T-cell (primary cell): Measurements from ENCODE around the gene PPP1R26. TPM values are rescaled to one million over a fixed set of nuclear protein-coding genes. Genes with fewer than 3 reads are reported as not detected.
"Not testable (repeated sequence)": the region's sequence is repeated elsewhere in the genome, so short reads cannot be mapped to it uniquely, and the experiment has no call there.

Experiments used
- ATAC-seq, 4 experiments: fragments of 200-7000 bp in 3 of 4; fragments of 150-1000 bp in 1 of 4; cut with Tn5 transposase; replicated peaks in 1 of 4; 1 replicate in 3 of 4; 2 replicates in 1 of 4; pipeline ENCODE4 v1.10.0; 2021; ENCODE audit warnings: moderate library complexity in 3 of 4, mild to moderate bottlenecking in 2 of 4, moderate number of reproducible peaks in 1 of 4
- CTCF ChIA-PET, 2 donors: fragments of 300-600 bp; sonication (Branson Sonifier 250); formaldehyde crosslinking; loops; one replicate each; lab custom pipeline; 2022; ENCODE audit warnings: antibody characterized with exemption in 2 of 2; lab: Charles Lee
- POLR2A ChIA-PET, 2 donors: fragments of 300-600 bp; sonication (Branson Sonifier 250); formaldehyde crosslinking; loops; one replicate each; lab custom pipeline; 2022; ENCODE audit warnings: antibody characterized with exemption in 2 of 2; lab: Charles Lee
- DNase-seq, 35 experiments: peaks; one replicate each; pipeline versions ENCODE4 v3.0.0 to v3.0.0-alpha.2; 2013 to 2023
- H3K27ac ChIP-seq: one replicate; pipeline ENCODE4 v1.5.1; 2013; ENCODE audit warnings: low read length
- H3K27me3 ChIP-seq, 2 experiments: replicated peaks in 1 of 2; 1 replicate in 1 of 2; 2 replicates in 1 of 2; pipeline versions ENCODE4 v1.6.1 to v1.7.0; 2013; ENCODE audit warnings: low read length in 1 of 2, mixed read lengths in 1 of 2; ENCODE audit not compliant: control insufficient read depth in 2 of 2, insufficient read depth in 2 of 2; ENCODE audit errors: extremely low read depth in 1 of 2
- H3K36me3 ChIP-seq, 2 donors: 1 replicate in 1 of 2; 2 replicates in 1 of 2; pipeline versions ENCODE4 v1.6.1 to v1.7.0; 2013; ENCODE audit warnings: low read length in 1 of 2; ENCODE audit not compliant: control insufficient read depth in 2 of 2, insufficient read depth in 1 of 2; ENCODE audit errors: extremely low read depth in 1 of 2
- H3K4me1 ChIP-seq, 2 experiments: 1 replicate in 1 of 2; 2 replicates in 1 of 2; pipeline versions ENCODE4 v1.6.1 to v1.7.0; 2013; ENCODE audit warnings: low read length in 2 of 2, mixed read lengths in 1 of 2; ENCODE audit not compliant: insufficient read depth in 2 of 2, control insufficient read depth in 1 of 2; ENCODE audit errors: extremely low read depth in 1 of 2
- H3K4me3 ChIP-seq, 2 donors: 1 replicate in 1 of 2; 2 replicates in 1 of 2; pipeline versions ENCODE4 v1.5.1 to v1.7.0; 2013; ENCODE audit warnings: mild to moderate bottlenecking in 2 of 2, low read length in 1 of 2, moderate library complexity in 1 of 2; ENCODE audit not compliant: control insufficient read depth in 1 of 2; ENCODE audit errors: extremely low read depth in 1 of 2
- H3K9me3 ChIP-seq: 2 replicates; pipeline ENCODE4 v1.7.0; 2013
- H3K27ac Mint-ChIP-seq, 2 donors: one replicate each; pipeline ENCODE4 v1.8.0; 2020 to 2021; ENCODE audit warnings: mild to moderate bottlenecking in 2 of 2, mixed read lengths in 2 of 2
- H3K27me3 Mint-ChIP-seq, 2 donors: one replicate each; pipeline ENCODE4 v1.8.0; 2021 to 2022; ENCODE audit warnings: mixed read lengths in 2 of 2
- H3K36me3 Mint-ChIP-seq: one replicate; pipeline ENCODE4 v1.8.0; 2021; ENCODE audit warnings: mixed read lengths
- H3K4me1 Mint-ChIP-seq, 3 donors: one replicate each; pipeline ENCODE4 v1.8.0; 2020 to 2022; ENCODE audit warnings: mixed read lengths in 3 of 3, mild to moderate bottlenecking in 1 of 3
- H3K4me3 Mint-ChIP-seq, 3 donors: one replicate each; pipeline ENCODE4 v1.8.0; 2020 to 2022; ENCODE audit warnings: mild to moderate bottlenecking in 3 of 3, mixed read lengths in 3 of 3, moderate library complexity in 3 of 3
- H3K9me3 Mint-ChIP-seq, 3 donors: one replicate each; pipeline ENCODE4 v1.8.0; 2020 to 2022; ENCODE audit warnings: mixed read lengths in 3 of 3
- WGBS: methylation state at CpG from one replicate; pipeline ENCODE4 v1.1.5; 2013; ENCODE audit warnings: missing lambda C conversion rate; ENCODE audit not compliant: insufficient coverage; 5-methylcytosine and 5-hydroxymethylcytosine counted together
- total RNA-seq, 35 experiments: library from RNA in 6 of 35; stranded (reverse) in 6 of 35; fragments of 120-200 nt in 1 of 35; gene quantifications; one replicate each; pipeline versions ENCODE4 v1.2.1 to v1.2.4 and lab custom pipeline; 2013 to 2026

The PPP1R26 gene
- total RNA-seq, 5 donors from 2014 or later (not counting 1 experiment from before 2014, with no cell fraction given): 0.35 to 2.0 (median 1.7) TPM

DNA sequence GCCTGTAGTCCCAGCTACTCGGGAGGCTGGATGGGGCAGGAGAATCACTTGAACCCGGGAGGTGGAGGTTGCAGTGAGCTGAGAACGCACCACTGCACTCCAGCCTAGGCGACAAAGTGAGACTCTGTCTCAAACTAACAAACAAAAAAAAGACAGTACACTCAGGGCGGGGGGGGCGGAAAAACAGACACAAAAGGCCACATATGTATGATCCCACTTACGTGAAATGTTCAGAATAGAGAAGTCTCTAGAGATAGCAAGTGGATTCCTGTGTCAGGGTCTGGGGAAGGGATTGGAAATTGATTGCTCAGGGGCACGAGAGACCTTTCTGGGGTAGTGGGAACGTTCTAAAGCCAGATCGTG, 32.6 kb downstream of the PPP1R26 start:
- H3K36me3 ChIP-seq: no peaks in the 10 kb centered on the region
- WGBS: 90% methylated on average over 6 of the region's 10 CpGs
- DNase-seq: no peak
- POLR2A ChIA-PET: no interaction called here
- Mint-ChIP-seq H3K4me3 (no peak overlapping the region), H3K36me3 (peaks cover 6% of the 10 kb centered on the region), H3K4me1 (peaks cover 0 to 4% (median 0%) of the 10 kb centered on the region in 3 donors), H3K27me3 (peaks cover 0 to 3% of the 10 kb centered on the region in 2 donors), H3K9me3 (peaks cover 6 to 16% (median 9%) of the 10 kb centered on the region in 3 donors), H3K27ac (no peak overlapping the region)
- CTCF ChIA-PET: no interaction called here
- no peak overlapping the region for H3K4me3 ChIP-seq
- no peak for ATAC-seq
- peaks cover 0 to 16% of the 10 kb centered on the region in 2 experiments for H3K27me3 ChIP-seq
- H3K4me1 ChIP-seq: no peaks in the 10 kb centered on the region
- H3K27ac ChIP-seq: no peak overlapping the region
- no peaks in the 10 kb centered on the region for H3K9me3 ChIP-seq

DNA sequence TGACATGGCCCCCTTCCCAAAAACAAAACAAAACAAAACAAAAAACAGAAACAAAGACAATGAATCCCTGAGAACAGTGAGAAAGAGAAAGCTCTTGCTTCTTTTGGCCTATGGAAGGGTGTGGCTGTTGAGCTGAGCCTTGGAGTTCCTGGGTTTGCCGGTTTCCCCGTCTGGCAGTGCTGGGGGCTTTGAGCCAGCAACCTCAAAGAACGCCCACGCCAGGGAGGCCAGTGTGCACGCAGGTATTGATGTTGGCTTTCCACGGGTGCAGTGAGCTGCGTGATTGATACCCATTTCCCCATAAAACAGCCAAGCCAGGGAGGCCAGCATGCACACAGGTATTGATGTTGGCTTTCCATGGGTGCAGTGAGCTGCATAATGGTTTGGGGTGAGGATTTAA, 33.3 kb downstream of the PPP1R26 start:
- POLR2A ChIA-PET: no interaction called here
- WGBS: 60% methylated on average over 2 of the region's 7 CpGs
- Mint-ChIP-seq H3K9me3 (peaks cover 6 to 14% (median 9%) of the 10 kb centered on the region in 3 donors), H3K4me3 (no peak overlapping the region), H3K27ac (no peak overlapping the region), H3K36me3 (peaks cover 6% of the 10 kb centered on the region), H3K27me3 (peaks cover 5 to 6% of the 10 kb centered on the region in 2 donors), H3K4me1 (peaks cover 0 to 4% (median 0%) of the 10 kb centered on the region in 3 donors)
- H3K27me3 ChIP-seq: peaks cover 0 to 16% of the 10 kb centered on the region in 2 experiments
- DNase-seq (no peak), ATAC-seq (no peak)
- no peaks in the 10 kb centered on the region for H3K4me1 ChIP-seq
- H3K9me3 ChIP-seq: no peaks in the 10 kb centered on the region
- no peak overlapping the region for H3K4me3 ChIP-seq
- no peak overlapping the region for H3K27ac ChIP-seq
- no peaks in the 10 kb centered on the region for H3K36me3 ChIP-seq
- CTCF ChIA-PET: no interaction called here

DNA sequence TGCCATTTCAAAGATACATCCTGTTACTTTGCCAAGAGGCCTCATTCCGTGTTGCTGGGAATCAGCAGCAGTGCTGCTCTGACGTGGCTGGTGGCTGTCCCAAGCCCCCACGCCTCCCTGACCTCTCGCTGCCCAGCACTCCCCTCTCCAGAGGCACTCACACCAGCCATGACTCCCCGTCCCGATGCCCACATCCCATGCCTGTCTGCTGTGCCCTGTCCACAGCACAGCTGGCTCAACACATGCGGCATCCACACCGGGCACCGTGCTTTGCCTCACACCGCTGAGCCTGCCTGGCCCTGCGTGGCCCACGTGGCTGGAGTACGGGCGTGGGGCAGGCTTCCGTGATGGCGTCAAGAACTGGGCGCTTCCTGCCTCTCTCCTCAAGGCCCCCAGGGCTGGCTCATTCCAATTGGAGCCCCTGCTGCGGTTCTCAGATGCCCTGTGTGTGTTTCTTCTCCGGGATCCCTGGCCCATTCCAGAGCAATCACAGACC, 33.8 kb downstream of the PPP1R26 start:
- no peak overlapping the region for H3K27ac ChIP-seq
- H3K4me1 Mint-ChIP-seq: peaks cover 0 to 4% (median 0%) of the 10 kb centered on the region in 3 donors
- WGBS: 85% methylated on average over 18 of the region's 19 CpGs
- no peak overlapping the region for H3K27ac Mint-ChIP-seq
- H3K36me3 Mint-ChIP-seq: peaks cover 6% of the 10 kb centered on the region
- DNase-seq (no peak), ATAC-seq (no peak)
- H3K4me1 ChIP-seq: no peaks in the 10 kb centered on the region
- CTCF ChIA-PET: no interaction called here
- H3K9me3 Mint-ChIP-seq: peaks cover 6 to 11% (median 9%) of the 10 kb centered on the region in 3 donors
- H3K36me3 ChIP-seq: no peaks in the 10 kb centered on the region
- peaks cover 5 to 6% of the 10 kb centered on the region in 2 donors for H3K27me3 Mint-ChIP-seq
- POLR2A ChIA-PET: no interaction called here
- H3K9me3 ChIP-seq: no peaks in the 10 kb centered on the region
- H3K4me3 Mint-ChIP-seq: no peak overlapping the region
- no peak overlapping the region for H3K4me3 ChIP-seq
- H3K27me3 ChIP-seq: peaks cover 0 to 14% of the 10 kb centered on the region in 2 experiments

DNA sequence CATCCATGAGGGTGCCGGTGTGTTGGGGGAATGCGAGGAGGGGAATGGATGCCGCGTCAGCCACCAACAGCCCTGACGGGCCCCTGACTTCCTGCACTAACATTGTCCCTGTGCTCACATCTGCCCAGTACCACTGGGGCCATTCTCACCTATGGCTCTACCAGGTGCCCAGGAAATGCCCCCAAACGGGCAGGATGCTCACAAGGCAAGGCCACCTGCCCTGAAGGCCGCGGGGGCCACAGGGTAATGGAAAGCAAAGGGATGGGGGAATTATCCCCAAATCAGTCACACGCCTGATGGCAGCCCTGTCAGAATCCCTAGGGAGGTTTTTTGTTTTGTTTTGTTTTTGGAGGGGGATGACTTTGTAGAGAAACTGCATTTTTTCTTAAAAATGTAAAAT, 34.3 kb downstream of the PPP1R26 start:
- DNase-seq: peak in 1 of 35 experiments; percentile 10
- CTCF ChIA-PET, ATAC-seq: not testable (repeated sequence)

DNA sequence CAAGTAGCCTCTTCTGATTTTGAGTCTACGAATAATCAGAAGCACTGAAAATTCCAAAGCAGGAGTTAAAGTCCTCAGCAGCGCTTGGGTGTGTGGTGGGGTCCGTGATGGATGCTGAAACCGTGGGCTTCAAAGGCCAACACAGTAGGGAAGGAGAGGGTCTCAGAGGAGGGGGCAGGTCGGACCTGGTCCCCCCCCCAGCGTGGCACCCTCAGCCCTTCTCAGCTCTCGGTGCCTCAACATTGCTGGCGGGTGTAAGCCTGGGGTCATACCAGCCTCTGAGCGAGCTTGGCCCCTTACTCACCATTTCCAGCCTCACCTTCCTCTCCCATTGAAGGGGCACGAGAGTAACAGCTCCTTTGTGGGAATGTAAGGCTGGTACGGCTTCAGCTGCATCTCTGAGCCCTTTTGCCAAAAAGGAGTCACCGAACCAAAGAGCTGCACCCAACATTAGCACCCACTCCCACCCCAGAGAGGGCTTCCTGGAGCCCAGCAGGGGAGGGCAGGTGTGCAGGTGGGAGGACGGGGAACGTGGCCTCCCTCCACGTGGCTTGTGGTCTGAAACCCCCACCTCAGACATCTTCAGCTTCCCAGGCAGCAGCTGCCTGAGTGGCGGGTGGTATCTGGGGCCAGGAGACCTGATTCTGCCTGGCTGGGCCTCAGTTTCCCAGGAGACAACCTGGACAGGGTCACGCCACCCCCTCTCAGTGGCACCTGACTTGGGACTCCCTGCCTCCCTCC, 34.9 kb downstream of the PPP1R26 start:
- peaks cover 4 to 5% of the 10 kb centered on the region in 2 donors for H3K27me3 Mint-ChIP-seq
- CTCF ChIA-PET: no interaction called here
- H3K9me3 Mint-ChIP-seq: peaks cover under 1 to 2% (median 1%) of the 10 kb centered on the region in 3 donors
- no peak overlapping the region for H3K4me3 Mint-ChIP-seq
- ATAC-seq (no peak), DNase-seq (peak in 1 of 35 experiments; percentile 13)
- H3K27me3 ChIP-seq: peaks cover 0 to 12% of the 10 kb centered on the region in 2 experiments
- H3K27ac Mint-ChIP-seq: no peak overlapping the region
- H3K9me3 ChIP-seq: no peaks in the 10 kb centered on the region
- POLR2A ChIA-PET: no interaction called here
- H3K36me3 ChIP-seq: no peaks in the 10 kb centered on the region
- peaks cover 0 to 4% (median 0%) of the 10 kb centered on the region in 3 donors for H3K4me1 Mint-ChIP-seq
- H3K27ac ChIP-seq: no peak overlapping the region
- H3K4me3 ChIP-seq: no peak overlapping the region
- WGBS: 63% methylated on average over 6 of the region's 17 CpGs
- H3K36me3 Mint-ChIP-seq: peaks cover under 1% of the 10 kb centered on the region
- H3K4me1 ChIP-seq: no peaks in the 10 kb centered on the region

More for the DNA sequence above, 34.3 kb downstream of the PPP1R26 start:
- H3K9me3 Mint-ChIP-seq, H3K36me3 ChIP-seq, H3K27me3 Mint-ChIP-seq, H3K4me1 ChIP-seq, H3K4me1 Mint-ChIP-seq, H3K27ac ChIP-seq, H3K9me3 ChIP-seq, H3K4me3 ChIP-seq, POLR2A ChIA-PET, H3K4me3 Mint-ChIP-seq, H3K27ac Mint-ChIP-seq, H3K36me3 Mint-ChIP-seq: not testable (repeated sequence)
- peaks cover 0 to 12% of the 10 kb centered on the region in 2 experiments for H3K27me3 ChIP-seq
- no CpG with 5 or more reads among the region's 9 CpGs for WGBS

DNA sequence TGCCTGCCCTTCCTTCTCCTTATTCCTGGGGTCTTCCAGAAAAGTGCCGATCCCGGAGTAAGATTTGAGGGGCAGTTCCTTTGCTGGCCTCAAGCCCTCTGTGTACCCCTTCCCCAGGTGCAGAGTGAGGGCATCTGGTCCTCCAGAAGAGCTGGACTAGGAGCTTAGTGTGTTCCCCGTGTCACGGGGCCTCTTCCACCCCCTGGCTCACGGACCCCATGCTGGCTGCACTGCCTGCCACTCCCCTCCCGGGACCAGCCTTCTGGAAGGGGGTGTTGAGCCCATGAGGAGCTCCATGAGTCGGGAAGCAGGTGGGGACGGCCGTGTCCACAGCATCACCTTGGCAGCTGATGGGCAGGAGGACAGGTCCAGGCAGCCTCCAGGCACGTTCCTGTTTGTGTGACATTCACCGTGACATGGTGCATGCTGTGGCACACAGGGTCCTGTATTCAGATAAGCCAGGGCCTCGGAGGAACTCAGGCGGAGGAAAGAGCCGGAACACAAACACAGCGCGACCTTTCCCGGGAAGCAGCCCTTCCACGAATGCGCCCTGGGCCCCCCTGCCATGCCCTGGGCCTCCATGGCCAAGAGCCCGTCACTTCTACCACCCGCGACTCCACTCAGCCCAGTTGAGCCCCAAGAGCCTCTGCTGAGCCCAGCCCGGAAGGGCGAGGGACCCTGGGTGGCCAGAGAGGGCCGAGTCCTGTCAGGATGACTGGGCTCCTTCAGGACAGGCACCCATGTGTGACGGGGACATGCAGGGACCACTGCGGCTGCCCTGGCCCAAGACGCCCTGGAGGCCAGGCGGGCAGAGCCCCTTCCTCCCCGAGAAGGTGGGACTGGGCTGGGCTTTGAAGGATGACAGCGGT, 35.7 kb downstream of the PPP1R26 start:
- Histone ChIP-seq H3K36me3 (no peaks in the 10 kb centered on the region), H3K27me3 (peaks cover 0 to 12% of the 10 kb centered on the region in 2 experiments), H3K27ac (no peak overlapping the region), H3K4me3 (no peak overlapping the region), H3K4me1 (no peaks in the 10 kb centered on the region), H3K9me3 (no peaks in the 10 kb centered on the region)
- WGBS: 85% methylated on average over 22 of the region's 31 CpGs
- Mint-ChIP-seq H3K27me3 (peaks cover 4 to 6% of the 10 kb centered on the region in 2 donors), H3K36me3 (no peaks in the 10 kb centered on the region), H3K27ac (no peak overlapping the region), H3K4me1 (peaks cover 0 to 4% (median 0%) of the 10 kb centered on the region in 3 donors), H3K4me3 (no peak overlapping the region), H3K9me3 (no peaks in the 10 kb centered on the region)
- POLR2A ChIA-PET: no interaction called here
- DNase-seq: peak in 1 of 35 experiments; percentile 17
- CTCF ChIA-PET: no interaction called here
- ATAC-seq: no peak
